Measurements from ENCODE around the gene CYP2C9. TPM values are rescaled to one million over a fixed set of nuclear protein-coding genes. Genes with fewer than 3 reads are reported as not detected.
"Not testable (repeated sequence)": the region's sequence is repeated elsewhere in the genome, so short reads cannot be mapped to it uniquely, and the experiment has no call there.

Gene CYP2C9
- not detected for total RNA-seq

DNA sequence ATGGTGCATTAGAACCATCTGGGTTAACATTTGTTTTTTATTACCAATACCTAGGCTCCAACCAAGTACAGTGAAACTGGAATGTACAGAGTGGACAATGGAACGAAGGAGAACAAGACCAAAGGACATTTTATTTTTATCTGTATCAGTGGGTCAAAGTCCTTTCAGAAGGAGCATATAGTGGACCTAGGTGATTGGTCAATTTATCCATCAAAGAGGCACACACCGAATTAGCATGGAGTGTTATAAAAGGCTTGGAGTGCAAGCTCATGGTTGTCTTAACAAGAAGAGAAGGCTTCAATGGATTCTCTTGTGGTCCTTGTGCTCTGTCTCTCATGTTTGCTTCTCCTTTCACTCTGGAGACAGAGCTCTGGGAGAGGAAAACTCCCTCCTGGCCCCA is at the start of gene CYP2C9:
TSS of gene CYP2C9 (plus strand) at position 276 of the 400 bp plus-strand sequence. CDS start at position 301, 25 bp downstream.
- Histone ChIP-seq H3K4me3 (ENCODE audit: low read length) (no peak within 1 kb of the TSS), H3K27me3 (ENCODE audit: insufficient read depth, low read length) (no peaks in the 10 kb centered on the region), H3K4me1 (ENCODE audit: insufficient read depth, low read length) (no peaks in the 10 kb centered on the region), H3K9me3 (ENCODE audit: low read depth, low read length) (no peaks in the 10 kb centered on the region)

DNA sequence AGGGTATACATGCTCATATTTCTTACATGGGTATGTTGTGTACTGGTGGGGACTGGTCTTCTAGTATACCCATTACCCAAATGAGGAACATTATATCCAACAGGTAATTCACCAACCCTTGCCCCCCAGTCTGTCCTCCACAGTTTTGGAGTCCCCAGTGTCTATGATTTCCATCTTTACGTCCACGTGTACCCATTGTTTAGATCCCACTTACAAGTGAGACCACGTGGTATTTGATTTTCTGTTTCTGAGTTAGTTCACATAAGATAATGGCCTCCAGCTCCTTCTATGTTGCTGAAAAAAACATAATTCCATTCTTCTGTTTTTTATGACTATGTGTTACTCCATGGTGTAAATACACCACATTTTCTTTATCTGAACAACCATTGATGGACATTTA is 49.3 kb upstream of the CYP2C9 start:
- no peaks in the 10 kb centered on the region for H3K4me1 ChIP-seq (ENCODE audit: insufficient read depth, low read length)
- H3K4me3 ChIP-seq (ENCODE audit: low read length): no peak overlapping the region
- no peaks in the 10 kb centered on the region for H3K9me3 ChIP-seq (ENCODE audit: low read depth, low read length)
- no peaks in the 10 kb centered on the region for H3K27me3 ChIP-seq (ENCODE audit: insufficient read depth, low read length)

- no peaks in the 10 kb centered on the region for H3K4me1 ChIP-seq (ENCODE audit: insufficient read depth, low read length)
- no peaks in the 10 kb centered on the region for H3K9me3 ChIP-seq (ENCODE audit: low read depth, low read length)
- no peak overlapping the region for H3K4me3 ChIP-seq (ENCODE audit: low read length)
- H3K27me3 ChIP-seq (ENCODE audit: insufficient read depth, low read length): no peaks in the 10 kb centered on the region
These were observed 48.0 kb upstream of the CYP2C9 start for GRCh38 chr10:94890264-94891022.

GRCh38 chr10:94898414-94898813 is 40.0 kb upstream of the CYP2C9 start:
- not testable (repeated sequence) for H3K27me3 ChIP-seq (ENCODE audit: insufficient read depth, low read length); H3K4me3 ChIP-seq (ENCODE audit: low read length); H3K4me1 ChIP-seq (ENCODE audit: insufficient read depth, low read length); H3K9me3 ChIP-seq (ENCODE audit: low read depth, low read length)

GRCh38 chr10:94902080-94902479 is 36.4 kb upstream of the CYP2C9 start:
- no peaks in the 10 kb centered on the region for H3K4me1 ChIP-seq (ENCODE audit: insufficient read depth, low read length)
- no peaks in the 10 kb centered on the region for H3K27me3 ChIP-seq (ENCODE audit: insufficient read depth, low read length)
- no peak overlapping the region for H3K4me3 ChIP-seq (ENCODE audit: low read length)
- H3K9me3 ChIP-seq (ENCODE audit: low read depth, low read length): peaks cover 3% of the 10 kb centered on the region

GRCh38 chr10:94902570-94902969 is 35.9 kb upstream of the CYP2C9 start:
- no peaks in the 10 kb centered on the region for H3K27me3 ChIP-seq (ENCODE audit: insufficient read depth, low read length)
- H3K4me3 ChIP-seq (ENCODE audit: low read length): no peak overlapping the region
- H3K9me3 ChIP-seq (ENCODE audit: low read depth, low read length): peaks cover 6% of the 10 kb centered on the region
- H3K4me1 ChIP-seq (ENCODE audit: insufficient read depth, low read length): no peaks in the 10 kb centered on the region

DNA sequence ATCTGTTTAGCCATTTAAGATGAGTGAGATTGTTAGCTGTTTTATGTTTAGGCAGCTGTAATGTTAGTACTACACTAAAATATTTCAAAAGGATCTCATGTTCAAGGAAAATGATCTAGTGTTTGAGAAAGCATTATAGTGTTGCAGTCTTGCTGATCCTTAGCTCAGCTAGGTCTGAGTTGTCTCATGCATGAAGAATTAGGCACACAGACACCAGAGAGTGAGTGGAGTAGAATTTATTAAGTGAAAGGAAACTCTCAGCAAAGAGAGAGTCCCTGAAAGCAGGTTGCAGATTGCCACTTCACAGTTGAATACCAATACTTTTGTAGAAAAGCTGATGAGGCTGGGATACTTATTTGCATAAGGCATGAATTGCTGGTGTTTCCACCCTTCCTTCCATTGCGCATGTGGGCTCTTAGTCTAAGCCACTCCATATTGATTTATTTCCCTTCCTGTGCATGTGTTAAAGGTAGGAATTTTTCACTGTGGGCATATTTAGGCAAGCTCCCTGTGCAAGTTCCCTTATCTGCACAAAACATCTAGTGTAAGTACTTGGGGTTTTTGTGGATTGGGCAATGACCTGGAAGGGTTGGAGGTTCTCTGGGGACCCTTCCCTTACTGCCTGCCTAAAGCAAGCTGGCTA is 33.8 kb upstream of the CYP2C9 start:
- not testable (repeated sequence) for H3K4me1 ChIP-seq (ENCODE audit: insufficient read depth, low read length); H3K9me3 ChIP-seq (ENCODE audit: low read depth, low read length); H3K4me3 ChIP-seq (ENCODE audit: low read length); H3K27me3 ChIP-seq (ENCODE audit: insufficient read depth, low read length)

DNA sequence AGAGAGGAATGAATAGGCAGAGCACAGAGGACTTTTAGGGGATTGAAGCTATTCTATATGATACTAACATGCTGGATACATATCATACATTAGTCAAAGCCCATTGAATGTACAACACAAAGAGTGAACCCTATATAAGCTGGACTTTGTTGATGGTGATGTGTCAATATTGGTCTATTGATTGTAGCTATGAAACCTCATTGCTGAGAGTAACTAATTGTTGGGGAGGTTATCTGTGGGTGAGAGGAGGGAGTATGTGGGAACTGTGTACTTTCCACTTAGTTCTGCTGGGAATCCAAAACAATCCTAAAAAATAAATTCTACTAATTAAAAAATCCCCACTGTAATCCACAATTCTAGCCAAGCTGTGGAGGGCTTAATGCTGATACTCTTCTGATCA is 22.0 kb upstream of the CYP2C9 start:
- Histone ChIP-seq H3K4me3 (ENCODE audit: low read length) (no peak overlapping the region), H3K4me1 (ENCODE audit: insufficient read depth, low read length) (no peaks in the 10 kb centered on the region), H3K9me3 (ENCODE audit: low read depth, low read length) (peaks cover 7% of the 10 kb centered on the region), H3K27me3 (ENCODE audit: insufficient read depth, low read length) (no peaks in the 10 kb centered on the region)

GRCh38 chr10:94936721-94937120 is 1.7 kb upstream of the CYP2C9 start:
- Histone ChIP-seq H3K27me3 (ENCODE audit: insufficient read depth, low read length) (no peaks in the 10 kb centered on the region), H3K4me1 (ENCODE audit: insufficient read depth, low read length) (no peaks in the 10 kb centered on the region), H3K4me3 (ENCODE audit: low read length) (no peak overlapping the region), H3K9me3 (ENCODE audit: low read depth, low read length) (no peaks in the 10 kb centered on the region)

- H3K4me1 ChIP-seq (ENCODE audit: insufficient read depth, low read length); H3K4me3 ChIP-seq (ENCODE audit: low read length); H3K9me3 ChIP-seq (ENCODE audit: low read depth, low read length); H3K27me3 ChIP-seq (ENCODE audit: insufficient read depth, low read length): not testable (repeated sequence)
These were observed 5.1 kb downstream of the CYP2C9 start for GRCh38 chr10:94943432-94944103.

- H3K4me1 ChIP-seq (ENCODE audit: insufficient read depth, low read length); H3K4me3 ChIP-seq (ENCODE audit: low read length); H3K9me3 ChIP-seq (ENCODE audit: low read depth, low read length); H3K27me3 ChIP-seq (ENCODE audit: insufficient read depth, low read length): not testable (repeated sequence)
These were observed 7.7 kb downstream of the CYP2C9 start for GRCh38 chr10:94946181-94946580.

DNA sequence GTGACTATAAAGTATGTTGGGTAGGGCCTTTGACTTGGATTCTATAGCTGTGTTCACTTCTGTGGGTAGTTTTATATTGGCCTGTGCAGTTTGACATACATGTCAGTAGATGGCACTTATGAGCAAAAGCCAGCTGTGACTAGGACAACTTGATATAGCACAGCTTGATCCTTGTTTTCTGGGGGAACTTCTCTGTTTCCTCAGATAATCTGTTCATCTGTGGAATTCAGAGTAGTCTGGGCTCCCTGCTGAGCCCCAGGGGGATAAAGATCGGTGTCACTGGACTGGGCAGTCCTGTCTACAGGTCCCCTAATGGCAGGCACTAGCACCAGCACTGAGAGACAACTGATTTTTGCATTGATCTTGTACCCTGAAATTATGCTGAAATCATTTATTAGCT is 25.4 kb downstream of the CYP2C9 start:
- no peaks in the 10 kb centered on the region for H3K9me3 ChIP-seq (ENCODE audit: low read depth, low read length)
- H3K4me3 ChIP-seq (ENCODE audit: low read length): no peak overlapping the region
- no peaks in the 10 kb centered on the region for H3K27me3 ChIP-seq (ENCODE audit: insufficient read depth, low read length)
- H3K4me1 ChIP-seq (ENCODE audit: insufficient read depth, low read length): no peaks in the 10 kb centered on the region

DNA sequence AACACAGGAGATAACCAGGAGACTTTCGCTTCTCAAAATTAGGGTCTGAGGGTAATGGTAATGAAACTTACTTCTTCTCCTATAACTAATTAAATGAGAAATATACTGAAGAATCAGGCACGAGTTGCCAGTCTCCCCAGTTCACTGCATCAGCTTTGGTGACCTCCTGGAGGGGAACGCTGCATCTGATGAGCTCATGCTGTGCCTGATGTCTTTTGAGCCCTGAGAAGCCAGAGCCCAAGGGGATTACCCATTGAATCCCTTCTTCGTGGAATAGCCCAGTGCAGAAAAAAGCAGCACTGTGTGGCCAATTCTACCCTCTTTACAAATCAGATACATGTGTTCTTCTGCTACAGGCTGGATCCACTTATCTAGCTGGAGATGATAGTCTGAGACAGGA is 45.1 kb downstream of the CYP2C9 start:
- Histone ChIP-seq H3K9me3 (ENCODE audit: low read depth, low read length) (no peaks in the 10 kb centered on the region), H3K4me3 (ENCODE audit: low read length) (no peak overlapping the region), H3K27me3 (ENCODE audit: insufficient read depth, low read length) (no peaks in the 10 kb centered on the region), H3K4me1 (ENCODE audit: insufficient read depth, low read length) (no peaks in the 10 kb centered on the region)

GRCh38 chr10:94989192-94989591 is 50.7 kb downstream of the CYP2C9 start:
- Histone ChIP-seq H3K9me3 (ENCODE audit: low read depth, low read length) (peaks cover 13% of the 10 kb centered on the region), H3K4me1 (ENCODE audit: insufficient read depth, low read length) (no peaks in the 10 kb centered on the region), H3K27me3 (ENCODE audit: insufficient read depth, low read length) (no peaks in the 10 kb centered on the region), H3K4me3 (ENCODE audit: low read length) (no peak overlapping the region)

DNA sequence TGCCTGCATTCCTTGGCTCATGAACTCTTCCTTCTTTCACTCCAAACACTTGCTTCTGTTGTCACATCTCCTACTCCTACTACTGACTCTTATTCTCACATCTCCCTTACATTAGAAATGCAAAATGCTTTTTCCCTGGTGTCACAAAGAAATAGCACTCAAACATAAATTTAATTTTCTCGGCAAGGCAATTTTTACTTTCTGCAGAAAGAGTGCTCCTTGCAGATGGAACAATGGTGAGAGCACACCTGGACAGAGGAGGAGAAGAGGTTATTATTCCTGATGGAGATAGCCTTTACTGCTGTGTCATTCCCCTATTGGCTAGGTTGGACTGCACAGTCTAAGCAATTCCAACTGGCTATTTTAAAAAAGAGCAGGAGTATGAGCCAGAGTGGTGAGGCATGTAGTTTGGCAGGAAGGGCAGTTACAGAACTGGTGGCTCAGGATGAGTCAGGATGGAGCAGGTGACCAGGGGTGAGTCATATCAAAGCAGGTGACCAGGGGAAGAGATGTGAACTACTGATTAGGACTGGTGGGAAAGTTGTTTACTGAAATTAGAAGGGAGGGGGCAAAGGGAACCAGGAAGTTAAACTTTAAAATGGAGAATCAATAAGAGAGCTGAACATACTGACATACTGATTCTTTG is 52.9 kb downstream of the CYP2C9 start:
- Histone ChIP-seq H3K4me1 (ENCODE audit: insufficient read depth, low read length) (no peaks in the 10 kb centered on the region), H3K9me3 (ENCODE audit: low read depth, low read length) (peaks cover 13% of the 10 kb centered on the region), H3K4me3 (ENCODE audit: low read length) (no peak overlapping the region)

More for the DNA sequence above, 52.9 kb downstream of the CYP2C9 start:
- H3K27me3 ChIP-seq (ENCODE audit: insufficient read depth, low read length): no peaks in the 10 kb centered on the region

All from mononuclear cell (primary cell).